GM12878 (cell line): ENCODE data around the gene CDC25C.

Experiments
- ATF3 ChIP-seq: IDR thresholded peaks from 2 replicates; pipeline ENCODE4 v1.6.1; 2011; ENCODE audit warnings: low read depth, mild to moderate bottlenecking, low read length, moderate library complexity, borderline replicate concordance; ENCODE audit errors: extremely low read depth
- ATF7 ChIP-seq: fragments of 450-650 bp; IDR thresholded peaks from 2 replicates; pipeline ENCODE4 v1.6.1; 2016; ENCODE audit warnings: low read depth, mild to moderate bottlenecking
- BHLHE40 ChIP-seq, 2 experiments: fragments of 450-650 bp in 1 of 2; IDR thresholded peaks; 2 replicates each; pipeline ENCODE4 v1.6.1; 2011 to 2017; ENCODE audit warnings: low read depth in 2 of 2, borderline replicate concordance in 1 of 2, improper control_type of control experiment in 1 of 2, low read length in 1 of 2, mild to moderate bottlenecking in 1 of 2
- CREM ChIP-seq: IDR thresholded peaks from 2 replicates; pipeline ENCODE4 v1.6.1; 2014; ENCODE audit warnings: antibody characterized with exemption, low read depth
- EP300 ChIP-seq, 2 experiments: fragments of 150-350 bp in 1 of 2; IDR thresholded peaks; 2 replicates each; pipeline ENCODE4 v1.6.1; 2011 to 2012; ENCODE audit warnings: low read depth in 2 of 2, low read length in 2 of 2, borderline replicate concordance in 1 of 2, improper control_type of control experiment in 1 of 2, inconsistent platforms in 1 of 2; ENCODE audit not compliant: control insufficient read depth in 1 of 2
- KAT2A ChIP-seq: conservative IDR thresholded peaks from 2 replicates; pipeline ENCODE4 v1.6.1; 2011; ENCODE audit warnings: low read depth, low read length; ENCODE audit not compliant: control insufficient read depth
- NR2F1 ChIP-seq: fragments of 450-650 bp; conservative IDR thresholded peaks from 2 replicates; pipeline ENCODE4 v1.6.1; 2017; ENCODE audit warnings: mild to moderate bottlenecking
- POLR2AphosphoS5 ChIP-seq: IDR thresholded peaks from 2 replicates; pipeline ENCODE4 v1.6.1; 2011; ENCODE audit warnings: mild to moderate bottlenecking, low read length, inconsistent platforms
- SIX5 ChIP-seq: IDR thresholded peaks from 2 replicates; pipeline ENCODE4 v1.6.1; 2011; ENCODE audit warnings: mild to moderate bottlenecking, low read depth, low read length, moderate library complexity; ENCODE audit not compliant: severe bottlenecking
- SMARCA5 ChIP-seq: fragments of 450-650 bp; IDR thresholded peaks from 2 replicates; pipeline ENCODE4 v1.6.1; 2017; ENCODE audit warnings: mild to moderate bottlenecking
- TAF1 ChIP-seq: IDR thresholded peaks from 2 replicates; pipeline ENCODE4 v1.6.1; 2011; ENCODE audit warnings: mild to moderate bottlenecking, low read depth, low read length, borderline replicate concordance
- TF ChIP-seq, protein P1 (sequence below), 3 experiments: IDR thresholded peaks in 2 of 3; conservative IDR thresholded peaks in 1 of 3; 2 replicates each; pipeline ENCODE4 v1.5.1; 2011; ENCODE audit warnings: low read depth in 3 of 3, low read length in 3 of 3, mild to moderate bottlenecking in 3 of 3, control low read depth in 2 of 3, moderate library complexity in 2 of 3, inconsistent platforms in 1 of 3, mixed read lengths in 1 of 3; ENCODE audit not compliant: control insufficient read depth in 2 of 3, insufficient read depth in 1 of 3; ENCODE audit errors: extremely low read depth in 1 of 3
- TF ChIP-seq, protein P2 (sequence below): IDR thresholded peaks from 2 replicates; pipeline ENCODE4 v1.6.1; 2012; ENCODE audit warnings: mild to moderate bottlenecking, low read depth, low read length

- no peak for TF ChIP-seq EP300 (IDR thresholded peaks at IDR 0.05; ENCODE audit: borderline replicate concordance in 1 of 2, control insufficient read depth in 1 of 2, low read depth in 2 of 2, low read length in 2 of 2)
- TF ChIP-seq, protein P1, sequence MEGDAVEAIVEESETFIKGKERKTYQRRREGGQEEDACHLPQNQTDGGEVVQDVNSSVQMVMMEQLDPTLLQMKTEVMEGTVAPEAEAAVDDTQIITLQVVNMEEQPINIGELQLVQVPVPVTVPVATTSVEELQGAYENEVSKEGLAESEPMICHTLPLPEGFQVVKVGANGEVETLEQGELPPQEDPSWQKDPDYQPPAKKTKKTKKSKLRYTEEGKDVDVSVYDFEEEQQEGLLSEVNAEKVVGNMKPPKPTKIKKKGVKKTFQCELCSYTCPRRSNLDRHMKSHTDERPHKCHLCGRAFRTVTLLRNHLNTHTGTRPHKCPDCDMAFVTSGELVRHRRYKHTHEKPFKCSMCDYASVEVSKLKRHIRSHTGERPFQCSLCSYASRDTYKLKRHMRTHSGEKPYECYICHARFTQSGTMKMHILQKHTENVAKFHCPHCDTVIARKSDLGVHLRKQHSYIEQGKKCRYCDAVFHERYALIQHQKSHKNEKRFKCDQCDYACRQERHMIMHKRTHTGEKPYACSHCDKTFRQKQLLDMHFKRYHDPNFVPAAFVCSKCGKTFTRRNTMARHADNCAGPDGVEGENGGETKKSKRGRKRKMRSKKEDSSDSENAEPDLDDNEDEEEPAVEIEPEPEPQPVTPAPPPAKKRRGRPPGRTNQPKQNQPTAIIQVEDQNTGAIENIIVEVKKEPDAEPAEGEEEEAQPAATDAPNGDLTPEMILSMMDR (IDR thresholded peaks at IDR 0.05 in 2 of 3, conservative IDR thresholded peaks at IDR 0.05 in 1 of 3; ENCODE audit: control insufficient read depth in 2 of 3, extremely low read depth in 1 of 3, insufficient read depth in 1 of 3, low read depth in 3 of 3, low read length in 3 of 3) = no peak
- TF ChIP-seq ATF7 = no peak
- TF ChIP-seq POLR2AphosphoS5 = no peak; the same call in 1 of the 2 replicates
- TF ChIP-seq CREM = no peak
- no peak for TF ChIP-seq SMARCA5
- TF ChIP-seq ATF3 = no peak
- TF ChIP-seq TAF1 = no peak
- TF ChIP-seq KAT2A = no peak
- TF ChIP-seq, protein P2, sequence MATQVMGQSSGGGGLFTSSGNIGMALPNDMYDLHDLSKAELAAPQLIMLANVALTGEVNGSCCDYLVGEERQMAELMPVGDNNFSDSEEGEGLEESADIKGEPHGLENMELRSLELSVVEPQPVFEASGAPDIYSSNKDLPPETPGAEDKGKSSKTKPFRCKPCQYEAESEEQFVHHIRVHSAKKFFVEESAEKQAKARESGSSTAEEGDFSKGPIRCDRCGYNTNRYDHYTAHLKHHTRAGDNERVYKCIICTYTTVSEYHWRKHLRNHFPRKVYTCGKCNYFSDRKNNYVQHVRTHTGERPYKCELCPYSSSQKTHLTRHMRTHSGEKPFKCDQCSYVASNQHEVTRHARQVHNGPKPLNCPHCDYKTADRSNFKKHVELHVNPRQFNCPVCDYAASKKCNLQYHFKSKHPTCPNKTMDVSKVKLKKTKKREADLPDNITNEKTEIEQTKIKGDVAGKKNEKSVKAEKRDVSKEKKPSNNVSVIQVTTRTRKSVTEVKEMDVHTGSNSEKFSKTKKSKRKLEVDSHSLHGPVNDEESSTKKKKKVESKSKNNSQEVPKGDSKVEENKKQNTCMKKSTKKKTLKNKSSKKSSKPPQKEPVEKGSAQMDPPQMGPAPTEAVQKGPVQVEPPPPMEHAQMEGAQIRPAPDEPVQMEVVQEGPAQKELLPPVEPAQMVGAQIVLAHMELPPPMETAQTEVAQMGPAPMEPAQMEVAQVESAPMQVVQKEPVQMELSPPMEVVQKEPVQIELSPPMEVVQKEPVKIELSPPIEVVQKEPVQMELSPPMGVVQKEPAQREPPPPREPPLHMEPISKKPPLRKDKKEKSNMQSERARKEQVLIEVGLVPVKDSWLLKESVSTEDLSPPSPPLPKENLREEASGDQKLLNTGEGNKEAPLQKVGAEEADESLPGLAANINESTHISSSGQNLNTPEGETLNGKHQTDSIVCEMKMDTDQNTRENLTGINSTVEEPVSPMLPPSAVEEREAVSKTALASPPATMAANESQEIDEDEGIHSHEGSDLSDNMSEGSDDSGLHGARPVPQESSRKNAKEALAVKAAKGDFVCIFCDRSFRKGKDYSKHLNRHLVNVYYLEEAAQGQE = no peak
- TF ChIP-seq SIX5 = no peak
- no peak for TF ChIP-seq BHLHE40 (IDR thresholded peaks at IDR 0.05; ENCODE audit: borderline replicate concordance in 1 of 2, low read depth in 2 of 2, low read length in 1 of 2)
- TF ChIP-seq NR2F1 = no peak
Observed at GRCh38 chr5:138344887-138345622, 13.5 kb upstream of the CDC25C start.
